ENCODE data around the gene B2M.

Gene B2M

DNA sequence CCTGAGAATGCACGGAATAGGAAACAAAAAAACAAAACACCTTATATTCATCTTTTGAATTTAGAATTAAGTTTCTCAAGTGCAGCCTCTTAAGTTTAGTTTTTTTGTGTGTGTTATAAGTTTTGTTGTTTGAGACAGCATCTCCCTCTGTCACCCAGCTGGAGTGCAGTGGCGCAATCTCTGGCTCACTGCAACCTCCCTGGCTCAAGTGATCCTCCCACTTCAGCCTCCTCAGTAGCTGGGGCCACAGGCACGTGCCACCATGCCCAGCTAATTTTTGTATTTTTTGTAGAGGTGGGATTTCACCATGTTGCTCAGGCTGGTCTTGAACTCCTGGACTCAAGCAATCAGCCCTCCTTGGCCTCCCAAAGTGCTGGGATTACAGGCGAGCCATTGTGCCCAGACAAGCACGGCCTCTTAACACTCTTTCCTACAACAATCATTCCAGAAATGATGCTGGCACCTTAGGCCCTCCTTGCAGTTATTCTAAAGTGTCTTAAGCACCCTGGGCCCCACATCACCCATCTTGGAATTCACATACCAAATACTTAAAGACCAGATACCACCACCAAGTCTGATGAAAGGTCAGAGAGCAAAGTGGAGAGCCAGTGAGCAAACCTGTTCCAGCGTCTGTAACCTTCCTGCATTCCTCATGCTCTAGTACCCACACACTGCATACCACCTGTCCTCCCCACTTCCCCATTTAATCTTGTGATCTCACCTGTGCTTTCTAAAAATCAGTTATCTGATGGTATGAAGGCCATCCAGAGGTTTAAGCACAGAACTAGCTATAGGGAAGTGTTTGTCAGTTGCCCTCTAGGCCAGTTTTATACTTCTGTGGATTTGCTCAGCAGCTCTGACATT is 41.0 kb upstream of the B2M start:
- TF ChIP-seq TAF1 (IDR thresholded peaks at IDR 0.05; ENCODE audit: low read depth) (no peak), YY1 (IDR thresholded peaks at IDR 0.05; ENCODE audit: low read depth) (no peak), ZBTB7A (IDR thresholded peaks at IDR 0.05; ENCODE audit: low read depth) (no peak), NFIC (IDR thresholded peaks at IDR 0.05) (no peak), EGR1 (IDR thresholded peaks at IDR 0.05) (no peak), EP300 (IDR thresholded peaks at IDR 0.05; ENCODE audit: borderline replicate concordance) (no peak), CREB1 (IDR thresholded peaks at IDR 0.05; ENCODE audit: low read depth) (no peak), FOXM1 (IDR thresholded peaks at IDR 0.05; ENCODE audit: borderline replicate concordance, low read depth) (no peak), TCF12 (IDR thresholded peaks at IDR 0.05; ENCODE audit: low read depth) (no peak), CEBPB (IDR thresholded peaks at IDR 0.05) (no peak), MAX (IDR thresholded peaks at IDR 0.05) (no peak), TEAD4 (IDR thresholded peaks at IDR 0.05) (no peak)
- TF ChIP-seq, protein P1, sequence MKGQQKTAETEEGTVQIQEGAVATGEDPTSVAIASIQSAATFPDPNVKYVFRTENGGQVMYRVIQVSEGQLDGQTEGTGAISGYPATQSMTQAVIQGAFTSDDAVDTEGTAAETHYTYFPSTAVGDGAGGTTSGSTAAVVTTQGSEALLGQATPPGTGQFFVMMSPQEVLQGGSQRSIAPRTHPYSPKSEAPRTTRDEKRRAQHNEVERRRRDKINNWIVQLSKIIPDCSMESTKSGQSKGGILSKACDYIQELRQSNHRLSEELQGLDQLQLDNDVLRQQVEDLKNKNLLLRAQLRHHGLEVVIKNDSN (IDR thresholded peaks at IDR 0.05): no peak

DNA sequence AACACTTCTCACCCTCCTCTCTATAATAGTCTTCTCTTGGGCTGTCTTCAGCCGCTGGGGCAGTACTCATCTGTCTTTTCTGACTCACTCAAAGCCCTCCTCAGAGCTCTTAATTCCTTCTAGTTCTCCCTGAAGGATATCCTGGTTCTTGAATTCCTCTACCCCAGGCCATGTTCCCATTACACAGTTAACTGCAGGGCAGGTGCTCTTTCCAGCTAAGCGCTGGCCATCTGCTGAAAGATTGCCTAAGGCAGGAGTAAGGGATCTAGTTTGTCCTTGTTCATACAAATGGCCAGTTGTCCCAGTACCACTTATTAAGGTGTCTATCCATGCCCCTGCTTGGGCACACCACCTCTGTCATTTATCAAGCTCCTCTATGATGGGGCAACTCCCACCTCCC is 37.7 kb upstream of the B2M start:
- TF ChIP-seq CEBPB (IDR thresholded peaks at IDR 0.05) (no peak), RAD21 (IDR thresholded peaks at IDR 0.05; ENCODE audit: low read depth) (no peak), YY1 (IDR thresholded peaks at IDR 0.05; ENCODE audit: low read depth) (no peak), EP300 (IDR thresholded peaks at IDR 0.05; ENCODE audit: borderline replicate concordance) (no peak), REST (IDR thresholded peaks at IDR 0.05; ENCODE audit: low read depth) (no peak), TCF12 (IDR thresholded peaks at IDR 0.05; ENCODE audit: low read depth) (no peak), CREB1 (IDR thresholded peaks at IDR 0.05; ENCODE audit: low read depth) (no peak), EGR1 (IDR thresholded peaks at IDR 0.05) (no peak), MAX (IDR thresholded peaks at IDR 0.05) (no peak), TEAD4 (IDR thresholded peaks at IDR 0.05) (no peak), NFIC (IDR thresholded peaks at IDR 0.05) (no peak)
- TF ChIP-seq, protein P1 (IDR thresholded peaks at IDR 0.05): no peak

DNA sequence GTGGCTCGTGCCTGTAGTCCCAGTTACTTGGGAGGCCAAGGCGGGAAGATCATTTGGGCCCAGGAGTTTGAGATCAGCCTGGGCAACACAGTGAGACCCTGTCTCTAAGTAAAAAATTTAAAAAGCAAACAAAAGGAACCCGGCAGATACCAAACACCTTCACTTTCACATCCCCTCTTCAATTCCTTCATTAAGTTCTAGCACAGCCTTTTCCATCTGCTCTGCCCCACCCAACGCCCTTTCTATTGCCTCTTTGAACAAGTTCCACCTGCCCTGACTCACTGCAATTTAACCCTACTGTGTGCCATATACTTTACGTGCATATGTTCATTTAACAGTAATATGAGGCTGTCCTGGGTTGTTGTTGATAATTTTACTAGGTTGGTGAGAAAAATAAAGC is 35.4 kb upstream of the B2M start:
- TF ChIP-seq NFIC (IDR thresholded peaks at IDR 0.05) (no peak), TCF12 (IDR thresholded peaks at IDR 0.05; ENCODE audit: low read depth) (no peak), MAX (IDR thresholded peaks at IDR 0.05) (no peak), RAD21 (IDR thresholded peaks at IDR 0.05; ENCODE audit: low read depth) (no peak), YY1 (IDR thresholded peaks at IDR 0.05; ENCODE audit: low read depth) (no peak), FOXM1 (IDR thresholded peaks at IDR 0.05; ENCODE audit: borderline replicate concordance, low read depth) (no peak), ZBTB7A (IDR thresholded peaks at IDR 0.05; ENCODE audit: low read depth) (no peak), EGR1 (IDR thresholded peaks at IDR 0.05) (no peak), TEAD4 (IDR thresholded peaks at IDR 0.05) (no peak), REST (IDR thresholded peaks at IDR 0.05; ENCODE audit: low read depth) (no peak)
- TF ChIP-seq, protein P1 (IDR thresholded peaks at IDR 0.05): no peak

DNA sequence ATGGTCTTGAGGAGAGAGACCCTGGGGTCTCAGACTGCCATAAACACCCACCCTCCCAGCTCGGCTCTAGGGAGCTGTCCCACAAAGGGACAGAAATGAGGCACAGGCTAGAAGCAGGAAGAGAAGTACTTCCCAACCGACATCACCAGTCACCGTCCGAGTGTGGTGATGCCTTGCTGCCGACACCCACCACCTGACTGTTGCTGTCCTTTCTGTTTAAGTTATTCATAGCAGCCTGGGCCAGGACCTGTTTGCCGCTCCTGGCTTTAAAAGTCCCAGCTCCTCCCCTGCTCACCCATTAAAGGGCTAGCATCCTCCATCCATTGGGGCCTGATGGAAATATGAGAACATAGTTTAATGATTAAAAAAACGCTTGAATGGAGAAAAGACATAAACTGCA is 34.6 kb upstream of the B2M start:
- TF ChIP-seq YY1 (IDR thresholded peaks at IDR 0.05; ENCODE audit: low read depth) (no peak), FOXM1 (IDR thresholded peaks at IDR 0.05; ENCODE audit: borderline replicate concordance, low read depth) (no peak)
- TF ChIP-seq, protein P1 (IDR thresholded peaks at IDR 0.05): no peak

DNA sequence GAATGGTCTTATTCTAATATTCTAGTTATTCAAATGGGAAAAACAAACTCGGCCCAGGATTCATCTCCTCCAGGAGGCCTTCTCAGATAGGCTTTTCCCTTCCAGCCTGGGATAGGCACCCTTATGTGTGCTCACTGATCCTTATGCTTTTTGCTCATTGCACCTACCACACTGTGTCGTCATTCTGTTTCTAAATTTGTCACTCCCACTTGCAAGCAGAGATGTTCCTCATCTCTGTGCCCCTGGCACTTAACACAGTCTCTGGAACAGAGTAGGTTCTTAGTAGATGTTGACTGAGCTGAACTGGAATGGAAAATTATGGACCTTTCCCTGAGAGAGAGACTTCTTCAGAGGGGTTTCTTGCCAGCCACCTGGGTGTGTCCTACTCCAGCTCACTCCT is 29.1 kb upstream of the B2M start:
- TF ChIP-seq FOXM1 (IDR thresholded peaks at IDR 0.05; ENCODE audit: borderline replicate concordance, low read depth) (no peak), TAF1 (IDR thresholded peaks at IDR 0.05; ENCODE audit: low read depth) (no peak), RAD21 (IDR thresholded peaks at IDR 0.05; ENCODE audit: low read depth) (no peak), MAX (IDR thresholded peaks at IDR 0.05) (no peak), CEBPB (IDR thresholded peaks at IDR 0.05) (no peak), EGR1 (IDR thresholded peaks at IDR 0.05) (no peak), NFIC (IDR thresholded peaks at IDR 0.05) (no peak), TCF12 (IDR thresholded peaks at IDR 0.05; ENCODE audit: low read depth) (no peak), TEAD4 (IDR thresholded peaks at IDR 0.05) (no peak), CREB1 (IDR thresholded peaks at IDR 0.05; ENCODE audit: low read depth) (no peak), REST (IDR thresholded peaks at IDR 0.05; ENCODE audit: low read depth) (no peak), YY1 (IDR thresholded peaks at IDR 0.05; ENCODE audit: low read depth) (no peak), ZBTB7A (IDR thresholded peaks at IDR 0.05; ENCODE audit: low read depth) (no peak), EP300 (IDR thresholded peaks at IDR 0.05; ENCODE audit: borderline replicate concordance) (no peak)
- TF ChIP-seq, protein P1 (IDR thresholded peaks at IDR 0.05): no peak

Data from Ishikawa (cell line).